Stimulated activated CD8-positive, alpha-beta memory T cell treated with anti-CD3 and anti-CD28 coated beads, Interleukin-4, amount 100 ng/mL, for 4 hours (primary cell): ENCODE results near the gene RPA3.

Experiments
- DNase-seq, 2 donors: peaks; one replicate each; pipeline ENCODE4 v3.0.0-alpha.2; 2020; ENCODE audit warnings: low read depth in 2 of 2, low spot score in 1 of 2

The RPA3 gene

GRCh38 chr7:7612519-7612918 lies 105.9 kb downstream of the RPA3 start:
- no peak for DNase-seq

- no peak for DNase-seq
These were observed 109.1 kb downstream of the RPA3 start for GRCh38 chr7:7609330-7609729.

- no peak for DNase-seq
These were observed 111.4 kb downstream of the RPA3 start for GRCh38 chr7:7607010-7607409.

- DNase-seq: peak in 1 of 2 donors; percentile 0
These were observed 122.2 kb downstream of the RPA3 start for GRCh38 chr7:7596176-7596575.

- no peak for DNase-seq
These were observed 123.0 kb downstream of the RPA3 start for GRCh38 chr7:7595451-7595850.
